ENCODE results near the gene SNX9.

DNA sequence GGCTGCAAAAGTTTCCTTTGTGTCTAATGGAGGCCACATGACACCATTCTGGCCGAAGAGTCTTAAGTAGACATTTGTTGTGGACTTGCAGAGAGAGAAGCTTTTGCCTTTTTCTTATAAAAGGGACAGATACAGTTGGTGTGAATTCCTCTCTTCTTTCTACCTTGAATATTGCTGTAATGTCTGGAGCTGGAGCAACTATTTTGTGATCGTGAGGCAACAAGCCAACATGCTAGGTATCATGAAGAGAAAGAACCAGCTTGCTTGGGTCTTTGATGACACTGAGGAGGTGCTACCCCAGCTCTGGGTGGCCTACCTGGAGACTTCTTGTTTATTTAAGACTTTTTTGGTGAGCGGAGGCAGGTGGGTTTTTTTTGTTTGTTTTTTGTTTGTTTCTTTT, 142.3 kb downstream of the SNX9 start:
- TF ChIP-seq POLR2A (IDR thresholded peaks at IDR 0.05; ENCODE audit: low read length) (no peak), GATA1 (IDR thresholded peaks at IDR 0.05; ENCODE audit: low read depth, low read length) (no peak)
